SK-N-MC (cell line): ENCODE results near the gene CIAO2B.

Experiments used
- EZH2 ChIP-seq: fragments of 200-600 bp; sonication (generic); IDR thresholded peaks from one replicate; pipeline ENCODE4 v1.6.1; 2017; ENCODE audit warnings: antibody characterized with exemption
- POLR2AphosphoS5 ChIP-seq: IDR thresholded peaks from 2 replicates; pipeline ENCODE4 v1.6.1; 2012; ENCODE audit warnings: mild to moderate bottlenecking, low read depth, low read length, borderline replicate concordance

- TF ChIP-seq EZH2 (no peak), POLR2AphosphoS5 (no peak)
Measured at GRCh38 chr16:66946974-66947301, 12.7 kb upstream of the CIAO2B start.
